ENCODE measurements around the gene OSBPL6.

GRCh38 chr2:178221556-178221955 is 27.2 kb downstream of the OSBPL6 start:
- TF ChIP-seq EZH2 (IDR thresholded peaks at IDR 0.05; ENCODE audit: borderline replicate concordance, low read depth, low read length, severe bottlenecking): no peak
- no peak for TF ChIP-seq CTCF (IDR thresholded peaks at IDR 0.05; ENCODE audit: borderline replicate concordance, extremely low read depth, low read length, poor library complexity, severe bottlenecking)
